Right renal pelvis (tissue), 4 donors: ENCODE results near the gene FGF11. TPM values are rescaled to one million over a fixed set of nuclear protein-coding genes. Genes with fewer than 3 reads are reported as not detected.
"Not testable (repeated sequence)": the region's sequence is repeated elsewhere in the genome, so short reads cannot be mapped to it uniquely, and the experiment has no call there.

ENCODE experiments used
- DNase-seq, 4 donors: peaks; one replicate each; pipeline ENCODE4 v3.0.0-alpha.2; 2013; ENCODE audit warnings: low read depth in 4 of 4, low spot score in 3 of 4, missing footprints in 1 of 4
- polyA plus RNA-seq, 4 donors: library from polyadenylated mRNA; unstranded; fragments of 120-200 nt; gene quantifications; one replicate each; pipeline ENCODE4 v1.2.1, GENCODE V29; 2013; ENCODE audit not compliant: insufficient read length in 4 of 4

The FGF11 gene
- polyA plus RNA-seq, 4 donors = 6.0 to 8.6 (median 7.8) TPM

DNA sequence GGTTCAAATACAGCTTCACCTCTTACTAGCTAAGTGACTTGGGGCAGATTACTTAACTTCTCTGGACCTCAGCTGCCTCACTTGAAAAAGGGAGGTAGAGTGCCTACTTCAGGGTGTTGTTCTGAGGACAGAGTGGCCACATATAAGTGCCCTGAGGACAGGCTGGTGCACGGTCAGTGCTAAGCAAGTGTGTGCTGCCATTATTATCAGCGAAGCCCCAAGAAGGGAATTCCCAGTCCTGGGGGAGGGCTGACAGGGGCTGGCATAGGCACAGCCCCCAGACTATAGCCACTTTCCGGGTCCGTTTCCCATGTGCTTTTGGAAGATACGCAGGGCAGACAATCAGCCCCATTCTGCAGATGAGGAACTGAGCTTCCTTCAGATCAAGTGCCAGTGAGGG is 37.6 kb downstream of the FGF11 start:
- DNase-seq = no peak

- DNase-seq = peak in 1 of 4 donors; percentile 38
Measured at GRCh38 chr17:7477392-7478275, 38.3 kb downstream of the FGF11 start.

GRCh38 chr17:7478276-7479212 is 39.2 kb downstream of the FGF11 start:
- DNase-seq = peak in 1 of 4 donors; percentile 26

DNA sequence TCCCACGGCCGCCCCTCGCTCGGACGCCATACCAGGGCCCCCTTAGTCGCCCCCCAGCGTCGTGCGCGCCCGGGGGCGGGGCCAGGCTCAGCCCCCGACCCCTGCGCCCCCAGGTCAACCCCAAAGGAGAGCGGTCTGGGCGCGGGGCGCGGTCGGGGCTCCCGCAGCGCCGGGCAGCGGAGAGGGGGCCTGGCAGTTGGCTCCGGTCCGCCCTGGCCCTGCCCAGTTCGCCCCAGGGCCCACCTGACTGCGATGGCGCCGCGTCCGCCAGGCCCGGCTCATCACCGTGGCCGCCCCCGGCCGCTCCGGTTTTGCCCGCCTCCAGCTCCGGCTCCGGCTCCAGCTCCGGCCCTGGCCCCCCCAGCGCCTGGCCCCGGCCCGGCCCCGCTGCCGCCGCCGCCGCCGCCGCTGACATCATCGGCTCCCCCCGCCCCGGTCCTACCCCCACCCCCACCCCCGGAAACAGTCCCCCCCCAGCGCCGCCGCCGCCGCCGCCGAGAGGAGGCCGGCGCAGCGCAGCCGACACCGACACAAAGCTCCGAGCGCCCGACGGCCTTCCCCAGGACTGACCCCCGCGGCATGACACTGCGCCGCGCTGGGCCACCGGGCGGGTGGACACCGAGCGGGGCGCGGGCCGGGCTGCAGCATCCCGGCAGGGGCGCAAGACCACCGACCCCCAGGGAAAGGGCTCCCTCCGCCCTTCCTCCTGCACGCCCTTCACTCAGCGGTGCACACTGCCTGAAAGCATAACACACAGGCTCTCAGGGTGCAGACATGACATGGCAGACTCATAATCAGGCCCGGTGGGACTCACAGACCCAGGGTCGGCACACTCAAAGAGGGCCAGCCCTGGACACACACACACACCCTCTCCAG is 40.1 kb downstream of the FGF11 start, which contains the start of gene ZBTB4:
Gene ZBTB4, minus strand, starts transcription at position 419 of the 876 bp plus-strand sequence. CDS start 12,830 bp downstream, outside the sequence.
- peak in 1 of 4 donors; percentile 59 for DNase-seq

DNA sequence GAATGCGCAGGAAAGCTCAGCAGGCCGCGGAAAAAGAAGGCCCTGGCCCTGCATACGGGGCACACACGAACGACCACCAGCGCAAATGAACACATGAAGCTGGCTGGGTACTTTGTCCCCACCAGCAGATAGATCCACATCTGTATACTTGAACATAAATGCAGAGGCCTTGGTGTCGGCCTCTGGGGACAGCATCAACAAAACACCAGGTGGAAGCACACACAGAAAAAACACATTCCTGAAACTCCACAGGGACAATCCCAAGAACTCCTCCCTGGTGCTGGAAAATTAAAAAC is 40.7 kb downstream of the FGF11 start:
- DNase-seq = no peak

- not testable (repeated sequence) for DNase-seq
Measured at GRCh38 chr17:7481275-7481674, 42.0 kb downstream of the FGF11 start, which contains the start of gene SLC35G6. Gene SLC35G6, plus strand, starts transcription at chr17:7481446. Its CDS starts 71 bp downstream, at chr17:7481517.

DNA sequence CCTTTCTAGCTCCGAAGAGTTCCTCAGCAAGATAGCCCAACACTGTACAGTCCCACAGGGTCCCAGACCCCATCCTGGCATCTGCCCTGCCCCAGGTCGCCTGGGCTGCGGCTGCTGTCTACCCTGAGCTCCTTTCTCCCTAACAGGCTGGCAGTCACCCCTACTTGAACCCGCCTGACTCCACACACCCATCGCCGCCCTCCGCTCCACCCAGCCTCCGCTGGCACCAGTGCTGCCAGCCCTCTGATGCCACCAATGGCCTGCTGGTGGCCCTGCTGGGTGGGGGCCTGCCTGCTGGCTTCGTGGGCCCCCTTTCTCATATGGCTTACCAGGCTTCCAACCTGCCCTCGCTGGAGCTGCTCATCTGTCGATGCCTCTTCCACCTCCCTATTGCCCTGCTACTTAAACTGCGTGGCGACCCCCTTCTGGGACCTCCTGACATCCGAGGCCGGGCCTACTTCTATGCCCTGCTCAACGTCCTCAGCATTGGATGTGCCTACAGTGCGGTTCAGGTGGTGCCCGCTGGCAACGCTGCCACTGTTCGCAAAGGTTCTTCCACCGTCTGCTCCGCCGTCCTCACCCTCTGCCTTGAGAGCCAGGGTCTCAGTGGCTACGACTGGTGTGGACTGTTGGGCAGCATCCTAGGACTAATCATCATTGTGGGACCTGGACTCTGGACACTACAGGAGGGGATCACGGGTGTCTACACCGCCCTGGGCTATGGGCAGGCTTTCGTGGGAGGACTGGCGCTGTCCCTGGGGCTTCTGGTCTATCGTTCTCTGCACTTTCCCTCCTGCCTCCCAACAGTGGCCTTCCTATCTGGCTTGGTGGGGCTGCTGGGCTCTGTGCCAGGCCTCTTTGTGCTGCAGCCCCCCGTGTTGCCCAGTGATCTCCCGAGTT is 42.8 kb downstream of the FGF11 start:
- not testable (repeated sequence) for DNase-seq

DNA sequence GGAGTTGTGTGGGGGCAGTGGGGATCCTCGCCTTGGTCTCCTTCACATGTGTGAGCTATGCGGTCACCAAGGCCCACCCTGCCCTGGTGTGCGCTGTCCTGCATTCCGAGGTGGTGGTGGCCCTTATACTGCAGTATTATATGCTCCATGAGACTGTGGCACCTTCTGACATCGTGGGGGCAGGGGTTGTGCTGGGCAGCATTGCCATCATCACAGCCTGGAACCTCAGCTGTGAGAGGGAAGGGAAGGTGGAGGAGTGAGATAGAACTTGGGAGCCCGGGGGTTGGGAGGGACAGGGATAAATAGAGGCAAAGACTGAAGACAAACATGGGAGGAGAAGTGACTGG is 43.4 kb downstream of the FGF11 start:
- not testable (repeated sequence) for DNase-seq

DNA sequence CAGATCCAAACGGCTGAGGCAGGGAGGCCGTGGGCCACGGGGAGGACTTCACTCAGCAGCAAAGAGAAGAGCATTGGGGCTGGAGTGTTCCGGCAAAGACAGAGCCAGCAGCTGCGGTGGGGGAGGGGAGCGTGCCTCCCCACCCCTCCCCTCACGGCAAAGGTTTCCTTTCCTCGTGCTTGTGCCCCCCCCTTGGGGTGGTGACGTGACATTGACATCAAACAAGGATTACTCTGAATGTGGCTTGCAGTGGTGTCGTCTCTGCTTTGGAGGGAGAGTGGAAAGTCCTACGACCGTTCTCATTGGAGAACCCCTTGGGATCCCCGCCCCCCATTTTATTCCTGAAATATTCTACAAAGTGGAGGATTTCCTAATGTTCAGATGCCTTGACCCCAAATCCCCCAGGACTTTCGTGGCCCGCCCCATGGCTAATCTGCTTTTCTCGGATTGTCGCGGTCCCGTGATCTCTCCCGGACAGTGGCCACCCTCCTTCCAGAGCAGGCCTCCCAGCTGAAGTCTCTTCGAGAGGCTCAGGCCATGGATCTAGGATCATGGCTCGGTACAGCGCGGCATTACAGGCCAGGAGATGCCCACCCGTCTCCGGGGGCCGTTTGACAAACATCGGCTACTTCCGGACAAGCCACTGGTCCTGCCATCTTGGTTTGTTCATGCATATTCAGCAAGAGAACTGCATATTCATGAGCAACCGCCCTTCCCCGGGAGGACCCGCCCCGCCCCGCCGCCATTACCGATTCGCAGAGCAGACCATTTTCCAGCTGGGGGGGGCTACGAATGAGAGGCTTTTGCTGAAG is 44.1 kb downstream of the FGF11 start:
- peak in 3 of 4 donors; percentile 72 to 77 (median 73) for DNase-seq

GRCh38 chr17:7484067-7484918 is 45.0 kb downstream of the FGF11 start, which contains the start of gene POLR2A:
Gene POLR2A, plus strand, starts transcription at chr17:7484366.
- peak; percentile 95 to 99 (median 96) for DNase-seq

- no peak for DNase-seq
Measured at GRCh38 chr17:7484919-7485377, 45.6 kb downstream of the FGF11 start.

DNA sequence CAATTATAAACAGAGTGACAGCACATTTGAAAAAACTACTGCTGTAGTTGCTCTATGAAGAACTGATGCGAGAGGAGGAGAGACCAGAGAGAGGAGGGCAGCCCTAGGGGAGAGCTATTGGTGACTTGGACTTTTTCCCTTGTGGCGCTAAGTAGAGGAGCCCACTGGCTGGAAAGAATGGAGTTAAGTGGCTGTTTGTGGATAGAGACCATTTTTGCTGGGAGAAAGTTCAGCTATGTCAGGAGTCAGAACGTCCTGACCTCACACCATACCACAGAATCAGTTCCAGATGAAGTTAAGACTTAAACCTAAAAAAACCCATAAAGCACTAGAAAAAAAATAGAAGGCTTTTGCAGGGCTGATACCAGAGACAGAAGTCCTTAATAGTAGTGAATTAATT is 46.9 kb downstream of the FGF11 start:
- DNase-seq = no peak

DNA sequence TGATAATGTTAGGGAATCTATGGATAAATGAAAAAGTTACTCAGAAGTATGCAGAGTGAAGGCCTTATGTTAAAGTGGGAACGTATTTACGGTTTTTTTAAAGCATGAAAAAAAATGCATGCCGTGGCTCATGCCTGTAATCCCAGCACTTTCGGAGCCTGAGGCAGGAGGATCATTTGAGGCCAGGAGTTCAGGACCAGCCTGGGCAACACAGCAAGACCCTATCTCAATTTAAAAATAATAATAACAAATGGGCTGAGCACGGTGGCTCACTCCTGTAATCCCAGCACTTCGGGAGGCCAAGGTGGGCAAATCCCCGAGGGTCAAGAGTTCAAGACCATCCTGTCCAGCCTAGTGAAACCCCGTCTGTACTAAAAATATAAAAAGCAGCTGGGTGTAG is 50.8 kb downstream of the FGF11 start:
- no peak for DNase-seq

- no peak for DNase-seq
Measured at GRCh38 chr17:7491583-7491982, 52.3 kb downstream of the FGF11 start.

DNA sequence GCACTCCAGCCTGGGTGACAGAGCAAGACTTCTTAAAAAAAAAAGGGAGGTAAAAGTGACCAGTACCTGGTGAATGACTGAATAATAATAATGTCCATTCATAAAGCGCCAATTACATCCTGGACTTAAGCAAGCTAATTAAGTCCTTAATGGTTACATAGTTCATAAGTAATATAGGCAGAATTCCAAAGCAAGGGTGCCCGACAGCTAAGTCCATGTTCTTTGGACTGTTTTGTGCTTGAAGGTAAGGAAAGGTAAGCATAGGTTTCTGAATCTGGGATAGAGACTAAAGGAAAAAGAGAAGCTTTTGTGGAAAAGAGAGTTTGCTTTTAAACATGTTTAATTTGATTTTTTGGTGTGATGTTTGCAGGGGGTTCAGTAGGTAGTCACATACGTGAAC is 54.6 kb downstream of the FGF11 start:
- no peak for DNase-seq
